Esophagus muscularis mucosa (tissue), 4 donors: ENCODE data around the gene EED. TPM values are rescaled to one million over a fixed set of nuclear protein-coding genes. Genes with fewer than 3 reads are reported as not detected.

Experiments used
- DNase-seq: peaks from one replicate; pipeline ENCODE4 v3.0.0-alpha.2; 2017; ENCODE audit errors: extremely low spot score
- H3K27ac ChIP-seq, 4 donors: fragments of 200-600 bp; sonication (generic); replicated peaks in 1 of 4; 1 replicate in 3 of 4; 2 replicates in 1 of 4; pipeline ENCODE4 v1.5.1; 2016 to 2019; ENCODE audit warnings: mild to moderate bottlenecking in 1 of 4
- H3K27me3 ChIP-seq, 4 donors: fragments of 200-600 bp; sonication (generic); one replicate each; pipeline versions ENCODE4 v1.5.1 to v1.6.0; 2016 to 2019
- H3K36me3 ChIP-seq, 4 donors: fragments of 200-600 bp; sonication (generic); one replicate each; pipeline ENCODE4 v1.5.1; 2016 to 2019
- H3K4me1 ChIP-seq, 4 donors: fragments of 200-600 bp; sonication (generic); one replicate each; pipeline ENCODE4 v1.5.1; 2016 to 2019
- H3K4me3 ChIP-seq, 4 donors: fragments of 200-600 bp; sonication (generic); 1 replicate in 2 of 4; 2 replicates in 2 of 4; pipeline ENCODE4 v1.5.1; 2016 to 2019; ENCODE audit warnings: mild to moderate bottlenecking in 4 of 4, moderate library complexity in 1 of 4
- H3K9me3 ChIP-seq, 4 donors: fragments of 200-600 bp; sonication (generic); 1 replicate in 3 of 4; 2 replicates in 1 of 4; pipeline ENCODE4 v1.5.1; 2016 to 2019
- CTCF ChIP-seq, 3 experiments: fragments of 200-600 bp in 2 of 3; fragments of 450-650 bp in 1 of 3; sonication (generic) in 2 of 3; IDR thresholded peaks; one replicate each; pipeline ENCODE4 v1.5.1; 2017 to 2019; ENCODE audit warnings: antibody characterized with exemption in 3 of 3, mild to moderate bottlenecking in 2 of 3, moderate library complexity in 1 of 3
- EP300 ChIP-seq: sonication (generic); formaldehyde crosslinking; IDR thresholded peaks from one replicate; pipeline ENCODE4 v1.6.1; 2017; ENCODE audit warnings: antibody characterized with exemption
- POLR2A ChIP-seq: fragments of 450-650 bp; IDR thresholded peaks from one replicate; pipeline ENCODE4 v1.6.1; 2017; ENCODE audit warnings: antibody characterized with exemption, moderate library complexity, mild to moderate bottlenecking, low read depth
- POLR2AphosphoS5 ChIP-seq, 2 donors: sonication (generic); formaldehyde crosslinking; IDR thresholded peaks; one replicate each; pipeline ENCODE4 v1.6.1; 2017; ENCODE audit warnings: antibody characterized with exemption in 2 of 2
- WGBS: methylation state at CpG from one replicate; pipeline ENCODE4 v1.1.5; 2018; 5-methylcytosine and 5-hydroxymethylcytosine counted together
- intact Hi-C: fragments of 100-400 bp; cut with DNase I; formaldehyde crosslinking; loops from one replicate; pipeline ENCODE4 v1.15.1; 2023
- total RNA-seq, 4 donors: library from RNA; depleted of rRNA; stranded (reverse); fragments of >200 nt; gene quantifications; one replicate each; pipeline versions ENCODE4 v1.1.0 to v1.2.1, GENCODE V29; 2016

The EED gene
- total RNA-seq, 4 donors from 2014 or later: 11.1 to 14.7 (median 13.4) TPM

GRCh38 chr11:86245369-86246292 is 1.1 kb downstream of the EED start:
- peak; percentile 92 for DNase-seq
- intact Hi-C loops: no loop called here
- no peaks in the 10 kb centered on the region for H3K27me3 ChIP-seq
- TF ChIP-seq POLR2A (no peak), CTCF (IDR thresholded peaks at IDR 0.05) (no peak), EP300 (no peak), POLR2AphosphoS5 (IDR thresholded peaks at IDR 0.05) (no peak)
- 2% methylated on average over 38 of the region's 38 CpGs for WGBS
- peak overlapping the region; percentile 97 to 99 (median 99) for H3K27ac ChIP-seq
- peaks cover 18 to 50% (median 40%) of the 10 kb centered on the region in 4 donors for H3K4me1 ChIP-seq
- no peaks in the 10 kb centered on the region for H3K9me3 ChIP-seq
- no peaks in the 10 kb centered on the region for H3K36me3 ChIP-seq
- H3K4me3 ChIP-seq: peak overlapping the region; percentile 71 to 86 (median 83)

- no peak for DNase-seq
- H3K9me3 ChIP-seq: no peaks in the 10 kb centered on the region
- intact Hi-C loops: no loop called here
- 68% methylated on average over 5 of the region's 5 CpGs for WGBS
- H3K4me1 ChIP-seq: peaks cover 18 to 51% (median 41%) of the 10 kb centered on the region in 4 donors
- TF ChIP-seq POLR2AphosphoS5 (IDR thresholded peaks at IDR 0.05) (no peak), EP300 (no peak), CTCF (IDR thresholded peaks at IDR 0.05) (no peak), POLR2A (no peak)
- H3K27me3 ChIP-seq: no peaks in the 10 kb centered on the region
- peak overlapping the region; percentile 71 to 86 (median 83) for H3K4me3 ChIP-seq
- no peak overlapping the region for H3K27ac ChIP-seq
- no peaks in the 10 kb centered on the region for H3K36me3 ChIP-seq
These were observed 1.7 kb downstream of the EED start for GRCh38 chr11:86246293-86246675.

GRCh38 chr11:86247608-86248007 is 3.1 kb downstream of the EED start:
- Histone ChIP-seq H3K36me3 (no peaks in the 10 kb centered on the region), H3K9me3 (no peaks in the 10 kb centered on the region), H3K27me3 (no peaks in the 10 kb centered on the region), H3K27ac (no peak overlapping the region), H3K4me3 (no peak overlapping the region), H3K4me1 (peaks cover 18 to 60% (median 43%) of the 10 kb centered on the region in 4 donors)
- DNase-seq: no peak
- intact Hi-C loops: no loop called here
- TF ChIP-seq CTCF (IDR thresholded peaks at IDR 0.05) (no peak), EP300 (no peak), POLR2AphosphoS5 (IDR thresholded peaks at IDR 0.05) (no peak), POLR2A (no peak)
- 94% methylated on average over 1 of the region's 1 CpG for WGBS

GRCh38 chr11:86248609-86249008 is 4.1 kb downstream of the EED start:
- TF ChIP-seq POLR2A (no peak), POLR2AphosphoS5 (IDR thresholded peaks at IDR 0.05) (no peak), EP300 (no peak), CTCF (IDR thresholded peaks at IDR 0.05) (no peak)
- WGBS: 95% methylated on average over 4 of the region's 4 CpGs
- H3K4me3 ChIP-seq: no peak overlapping the region
- no peaks in the 10 kb centered on the region for H3K27me3 ChIP-seq
- peaks cover 18 to 59% (median 43%) of the 10 kb centered on the region in 4 donors for H3K4me1 ChIP-seq
- no peaks in the 10 kb centered on the region for H3K9me3 ChIP-seq
- H3K27ac ChIP-seq: no peak overlapping the region
- no peaks in the 10 kb centered on the region for H3K36me3 ChIP-seq
- intact Hi-C loops: no loop called here
- DNase-seq: no peak
